GM13976 (cell line): ENCODE results near the gene NKAIN2.

Experiments used
- DNase-seq: peaks from one replicate; pipeline ENCODE4 v3.0.0; 2012; ENCODE audit warnings: low spot score
- in situ Hi-C: fragments of 300-500 bp; cut with MboI; formaldehyde crosslinking; loops from one replicate; pipeline ENCODE4 v1.12.0; 2022; ENCODE audit warnings: low sequenced_read_pairs, mixed read lengths, inconsistent platforms; ENCODE audit not compliant: unreplicated experiment
- TF ChIP-seq, protein P1 (sequence below): IDR thresholded peaks from 2 replicates; pipeline ENCODE4 v1.5.1; 2012; ENCODE audit warnings: borderline replicate concordance, mild to moderate bottlenecking; ENCODE audit not compliant: insufficient read depth; ENCODE audit errors: extremely low read depth, missing control alignments, control extremely low read depth

The NKAIN2 gene

DNA sequence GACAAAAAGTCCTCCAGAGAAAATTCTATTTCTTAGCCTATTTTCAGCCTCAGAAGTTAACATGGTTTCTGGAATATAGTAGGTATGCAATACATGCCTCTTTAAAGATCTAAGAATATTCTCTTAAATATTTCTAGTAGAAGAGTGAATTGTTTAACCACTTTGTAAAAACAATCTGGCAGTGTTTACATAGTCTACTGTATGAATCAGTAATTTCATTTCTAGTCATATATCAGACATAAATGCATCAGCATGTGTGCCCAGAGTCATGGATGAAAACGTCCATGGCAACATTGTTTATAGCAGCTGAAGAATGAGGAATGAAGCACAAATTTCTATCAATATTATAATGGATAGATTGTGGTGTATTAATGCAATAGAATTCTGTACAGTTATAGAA, 124.9 kb downstream of the NKAIN2 start:
- DNase-seq = no peak
- TF ChIP-seq, protein P1, sequence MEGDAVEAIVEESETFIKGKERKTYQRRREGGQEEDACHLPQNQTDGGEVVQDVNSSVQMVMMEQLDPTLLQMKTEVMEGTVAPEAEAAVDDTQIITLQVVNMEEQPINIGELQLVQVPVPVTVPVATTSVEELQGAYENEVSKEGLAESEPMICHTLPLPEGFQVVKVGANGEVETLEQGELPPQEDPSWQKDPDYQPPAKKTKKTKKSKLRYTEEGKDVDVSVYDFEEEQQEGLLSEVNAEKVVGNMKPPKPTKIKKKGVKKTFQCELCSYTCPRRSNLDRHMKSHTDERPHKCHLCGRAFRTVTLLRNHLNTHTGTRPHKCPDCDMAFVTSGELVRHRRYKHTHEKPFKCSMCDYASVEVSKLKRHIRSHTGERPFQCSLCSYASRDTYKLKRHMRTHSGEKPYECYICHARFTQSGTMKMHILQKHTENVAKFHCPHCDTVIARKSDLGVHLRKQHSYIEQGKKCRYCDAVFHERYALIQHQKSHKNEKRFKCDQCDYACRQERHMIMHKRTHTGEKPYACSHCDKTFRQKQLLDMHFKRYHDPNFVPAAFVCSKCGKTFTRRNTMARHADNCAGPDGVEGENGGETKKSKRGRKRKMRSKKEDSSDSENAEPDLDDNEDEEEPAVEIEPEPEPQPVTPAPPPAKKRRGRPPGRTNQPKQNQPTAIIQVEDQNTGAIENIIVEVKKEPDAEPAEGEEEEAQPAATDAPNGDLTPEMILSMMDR = no peak
- in situ Hi-C loops = no loop called here

DNA sequence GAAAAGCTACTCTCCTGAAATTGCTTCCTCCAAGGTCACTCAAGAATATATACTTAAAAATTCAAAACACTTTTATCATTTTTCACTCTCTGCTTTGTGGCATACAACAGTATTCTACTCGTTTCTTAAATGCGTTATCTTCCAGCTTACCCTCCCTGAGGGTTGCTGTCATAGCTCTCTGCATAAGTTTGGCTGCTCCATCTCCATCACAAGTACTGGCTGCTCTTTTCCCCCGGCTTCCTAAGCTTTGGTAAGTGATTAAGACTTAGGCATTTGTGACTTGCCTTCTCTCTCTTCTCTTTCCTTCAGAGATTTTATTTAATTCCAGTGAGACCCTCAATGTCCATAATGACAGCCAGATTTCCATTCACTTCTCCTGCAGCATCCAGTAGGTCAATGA, 128.3 kb downstream of the NKAIN2 start:
- in situ Hi-C loops = no loop called here
- TF ChIP-seq, protein P1 = no peak
- DNase-seq = no peak

DNA sequence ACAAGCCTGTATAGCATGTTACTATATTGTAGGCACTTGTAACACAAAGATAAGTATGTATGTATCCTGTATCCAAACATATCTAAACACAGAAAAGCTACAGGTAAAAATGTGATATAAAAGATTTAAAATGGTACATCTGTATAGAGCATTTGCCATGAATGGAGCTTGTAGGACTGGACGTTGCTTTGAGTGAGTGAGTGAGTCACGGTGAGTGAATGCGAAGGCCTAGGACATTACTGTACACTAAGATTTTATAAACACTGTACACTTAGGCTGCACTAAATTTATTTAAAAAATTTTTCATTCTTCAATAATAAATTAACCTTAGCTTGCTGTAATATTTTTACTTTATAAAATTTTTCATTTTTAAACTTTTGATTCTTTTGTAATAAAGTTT, 136.9 kb downstream of the NKAIN2 start:
- TF ChIP-seq, protein P1 = no peak
- no peak for DNase-seq
- in situ Hi-C loops = no loop called here

DNA sequence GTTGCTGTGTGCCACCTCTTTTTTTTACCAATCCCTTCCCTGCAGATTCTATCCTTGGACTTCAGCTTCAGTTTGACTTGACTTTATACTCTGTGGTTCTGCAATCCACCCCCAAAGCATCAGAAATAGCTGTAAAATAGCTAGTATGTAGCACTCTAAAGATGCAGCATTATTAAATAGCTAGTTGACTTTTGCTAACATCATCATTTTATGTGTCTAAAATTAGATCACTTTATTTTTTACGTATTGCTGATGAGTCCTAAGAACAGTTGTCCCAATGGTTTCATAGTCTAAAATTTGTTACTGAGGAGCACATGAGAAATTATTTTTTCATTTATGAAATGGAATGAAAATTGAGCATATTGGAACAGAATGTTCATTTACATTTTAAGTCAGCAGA, 138.2 kb downstream of the NKAIN2 start:
- in situ Hi-C loops = no loop called here
- DNase-seq = no peak
- TF ChIP-seq, protein P1 = no peak

DNA sequence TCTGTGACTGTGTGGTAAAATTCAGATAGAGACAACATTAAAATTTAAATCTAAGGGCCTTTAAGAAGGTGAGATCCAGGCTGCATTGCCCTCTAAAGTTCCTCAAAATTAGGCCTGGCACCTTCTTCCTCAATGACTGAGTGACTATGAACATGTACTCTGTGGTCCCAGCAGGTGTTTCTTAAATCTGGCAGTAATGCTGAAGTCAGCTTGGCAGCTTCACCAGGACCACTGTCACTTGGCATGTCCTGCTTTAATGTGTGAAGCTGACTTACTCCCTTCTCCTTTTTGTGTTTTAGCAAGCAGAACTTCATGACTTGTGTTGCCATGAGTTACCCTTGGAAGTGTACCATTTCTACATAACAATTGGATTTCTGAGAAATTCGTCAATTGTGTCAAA, 141.7 kb downstream of the NKAIN2 start:
- TF ChIP-seq, protein P1 = no peak
- in situ Hi-C loops = no loop called here
- DNase-seq = no peak

DNA sequence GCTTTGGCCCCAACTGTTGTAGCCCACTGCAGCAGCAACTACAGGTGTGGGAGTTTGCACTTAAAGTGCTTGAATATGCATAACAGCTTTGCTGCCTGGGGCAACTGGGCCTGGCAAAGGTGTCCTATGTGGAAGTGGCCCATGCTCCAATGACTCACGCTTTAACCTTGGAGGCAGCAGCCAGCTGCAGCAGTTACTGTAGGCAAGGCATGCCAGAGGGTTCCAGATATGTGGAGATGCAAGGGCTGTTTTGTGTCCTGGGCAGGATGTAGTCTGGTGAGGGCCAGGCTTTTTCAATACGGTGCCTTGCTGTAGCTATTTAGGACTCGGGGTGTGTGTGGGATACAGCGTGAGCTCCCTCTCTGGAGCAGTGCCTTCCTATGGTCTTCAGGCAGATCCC, 150.3 kb downstream of the NKAIN2 start:
- in situ Hi-C loops = no loop called here
- TF ChIP-seq, protein P1 = no peak
- DNase-seq = no peak
